ENCODE measurements around the gene NKIRAS1.

DNA sequence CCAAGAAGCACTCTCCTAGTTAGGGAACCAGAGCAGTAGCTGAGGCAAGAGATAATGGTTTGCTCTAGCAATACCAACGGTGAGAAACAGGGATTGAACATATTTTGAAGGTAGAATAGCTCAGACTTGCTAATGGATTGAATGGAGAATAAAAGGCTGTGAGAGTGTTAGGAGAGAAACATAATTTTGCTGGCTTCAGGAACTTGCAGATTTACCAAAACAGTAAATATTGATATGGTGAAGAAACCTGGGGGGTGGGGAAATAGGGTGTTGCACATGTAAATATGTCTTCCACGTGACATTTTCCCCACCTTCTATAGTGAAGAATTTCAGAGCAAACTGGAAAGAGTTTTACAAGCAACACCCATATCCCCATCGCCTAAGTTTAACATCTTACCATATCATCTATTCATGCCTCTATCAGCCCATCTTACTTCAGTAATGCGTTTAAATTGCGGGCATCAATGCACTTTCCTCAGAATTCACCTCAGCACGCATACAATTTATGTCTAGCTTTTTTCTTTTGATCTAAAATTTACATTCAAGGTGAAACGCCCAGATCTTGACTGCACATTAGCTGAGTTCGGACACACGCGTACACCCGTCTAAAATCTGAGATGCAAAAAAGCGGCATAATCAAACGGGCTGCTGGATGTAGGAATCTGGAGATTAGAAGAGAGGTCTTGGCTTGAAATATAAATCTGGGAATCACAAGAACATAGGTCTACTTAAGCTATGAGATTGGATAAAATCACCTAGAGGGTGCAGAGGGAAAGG is 27.4 kb upstream of the NKIRAS1 start:
- no peak for TF ChIP-seq POLR2A (IDR thresholded peaks at IDR 0.05)
- TF ChIP-seq, protein P1, sequence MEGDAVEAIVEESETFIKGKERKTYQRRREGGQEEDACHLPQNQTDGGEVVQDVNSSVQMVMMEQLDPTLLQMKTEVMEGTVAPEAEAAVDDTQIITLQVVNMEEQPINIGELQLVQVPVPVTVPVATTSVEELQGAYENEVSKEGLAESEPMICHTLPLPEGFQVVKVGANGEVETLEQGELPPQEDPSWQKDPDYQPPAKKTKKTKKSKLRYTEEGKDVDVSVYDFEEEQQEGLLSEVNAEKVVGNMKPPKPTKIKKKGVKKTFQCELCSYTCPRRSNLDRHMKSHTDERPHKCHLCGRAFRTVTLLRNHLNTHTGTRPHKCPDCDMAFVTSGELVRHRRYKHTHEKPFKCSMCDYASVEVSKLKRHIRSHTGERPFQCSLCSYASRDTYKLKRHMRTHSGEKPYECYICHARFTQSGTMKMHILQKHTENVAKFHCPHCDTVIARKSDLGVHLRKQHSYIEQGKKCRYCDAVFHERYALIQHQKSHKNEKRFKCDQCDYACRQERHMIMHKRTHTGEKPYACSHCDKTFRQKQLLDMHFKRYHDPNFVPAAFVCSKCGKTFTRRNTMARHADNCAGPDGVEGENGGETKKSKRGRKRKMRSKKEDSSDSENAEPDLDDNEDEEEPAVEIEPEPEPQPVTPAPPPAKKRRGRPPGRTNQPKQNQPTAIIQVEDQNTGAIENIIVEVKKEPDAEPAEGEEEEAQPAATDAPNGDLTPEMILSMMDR (IDR thresholded peaks at IDR 0.05), result no peak
